Testis (tissue), 2 donors: ENCODE data around the gene CACNA1D.

ENCODE experiments used
- POLR2A ChIP-seq: fragments of 450-650 bp; IDR thresholded peaks from one replicate; pipeline ENCODE4 v1.6.1; 2017; ENCODE audit warnings: antibody characterized with exemption, mild to moderate bottlenecking, moderate library complexity
- TF ChIP-seq, protein P1 (sequence below), 3 experiments: fragments of 450-650 bp in 2 of 3; fragments of 200-600 bp in 1 of 3; sonication (generic) in 1 of 3; IDR thresholded peaks; one replicate each; pipeline ENCODE4 v1.5.1; 2016 to 2019; ENCODE audit warnings: antibody characterized with exemption in 3 of 3, mild to moderate bottlenecking in 2 of 3, moderate library complexity in 1 of 3

DNA sequence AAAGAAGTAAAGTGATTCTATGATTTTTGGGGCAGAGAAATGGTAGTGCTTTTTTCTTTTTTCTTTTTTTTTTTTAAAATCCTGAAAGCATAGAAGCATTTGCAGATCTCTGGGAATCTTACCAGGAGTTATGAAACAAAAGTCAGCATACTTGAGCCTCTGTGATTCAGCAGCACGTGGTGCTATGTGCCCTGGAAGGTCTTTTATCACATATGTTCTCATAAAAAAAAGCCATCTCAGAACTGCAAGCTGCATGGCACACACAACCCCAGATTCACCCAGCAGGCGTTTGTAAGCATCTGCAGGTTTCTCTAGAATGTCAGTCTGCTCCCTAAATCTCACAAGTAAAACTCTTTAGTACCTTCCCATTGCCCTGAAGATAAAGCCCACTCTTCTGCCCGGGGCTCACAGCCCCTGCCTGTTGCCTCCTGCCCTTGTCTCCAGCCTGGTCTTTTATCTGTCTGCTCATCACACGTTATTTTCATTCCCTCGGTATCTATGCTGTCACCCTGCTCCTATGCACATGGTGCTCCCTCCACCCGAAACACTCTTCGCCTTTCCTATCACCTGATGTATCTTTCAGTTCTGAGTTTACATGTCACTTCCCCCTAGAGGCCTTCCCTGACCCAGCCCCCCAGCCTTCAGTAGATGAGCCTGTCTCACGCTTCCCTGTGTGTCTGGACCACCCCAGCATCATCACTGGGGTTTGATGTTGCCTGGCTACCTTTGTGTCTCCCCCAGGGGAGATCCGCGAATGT lies 279.4 kb downstream of the CACNA1D start:
- TF ChIP-seq, protein P1, sequence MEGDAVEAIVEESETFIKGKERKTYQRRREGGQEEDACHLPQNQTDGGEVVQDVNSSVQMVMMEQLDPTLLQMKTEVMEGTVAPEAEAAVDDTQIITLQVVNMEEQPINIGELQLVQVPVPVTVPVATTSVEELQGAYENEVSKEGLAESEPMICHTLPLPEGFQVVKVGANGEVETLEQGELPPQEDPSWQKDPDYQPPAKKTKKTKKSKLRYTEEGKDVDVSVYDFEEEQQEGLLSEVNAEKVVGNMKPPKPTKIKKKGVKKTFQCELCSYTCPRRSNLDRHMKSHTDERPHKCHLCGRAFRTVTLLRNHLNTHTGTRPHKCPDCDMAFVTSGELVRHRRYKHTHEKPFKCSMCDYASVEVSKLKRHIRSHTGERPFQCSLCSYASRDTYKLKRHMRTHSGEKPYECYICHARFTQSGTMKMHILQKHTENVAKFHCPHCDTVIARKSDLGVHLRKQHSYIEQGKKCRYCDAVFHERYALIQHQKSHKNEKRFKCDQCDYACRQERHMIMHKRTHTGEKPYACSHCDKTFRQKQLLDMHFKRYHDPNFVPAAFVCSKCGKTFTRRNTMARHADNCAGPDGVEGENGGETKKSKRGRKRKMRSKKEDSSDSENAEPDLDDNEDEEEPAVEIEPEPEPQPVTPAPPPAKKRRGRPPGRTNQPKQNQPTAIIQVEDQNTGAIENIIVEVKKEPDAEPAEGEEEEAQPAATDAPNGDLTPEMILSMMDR (IDR thresholded peaks at IDR 0.05): no peak
- TF ChIP-seq POLR2A: no peak
